NT2/D1 (cell line): Measurements from ENCODE around the gene CDH5.
"Not testable (repeated sequence)": the region's sequence is repeated elsewhere in the genome, so short reads cannot be mapped to it uniquely, and the experiment has no call there.

Experiments used
- DNase-seq: peaks from one replicate; pipeline ENCODE4 v3.0.0-alpha.2; 2011; ENCODE audit warnings: low read depth, low spot score
- H3K27me3 ChIP-seq: 2 replicates; pipeline ENCODE4 v1.6.0; 2011; ENCODE audit warnings: mild to moderate bottlenecking; ENCODE audit not compliant: insufficient read length, insufficient read depth
- H3K36me3 ChIP-seq: 2 replicates; pipeline ENCODE4 v1.6.1; 2011; ENCODE audit warnings: mild to moderate bottlenecking, low read length, mixed read lengths; ENCODE audit not compliant: insufficient read depth, insufficient read length
- H3K4me1 ChIP-seq: 2 replicates; pipeline ENCODE4 v1.5.1; 2011; ENCODE audit not compliant: insufficient read depth, insufficient read length
- H3K4me3 ChIP-seq: 2 replicates; pipeline ENCODE4 v1.5.1; 2011; ENCODE audit warnings: low read depth; ENCODE audit not compliant: insufficient read length
- H3K9ac ChIP-seq: 2 replicates; pipeline ENCODE4 v1.6.0; 2011; ENCODE audit warnings: low read depth; ENCODE audit not compliant: insufficient read length
- H3K9me3 ChIP-seq: 2 replicates; pipeline ENCODE4 v1.5.1; 2011; ENCODE audit warnings: mild to moderate bottlenecking, low read length; ENCODE audit not compliant: insufficient read depth
- SUZ12 ChIP-seq: IDR thresholded peaks from 2 replicates; pipeline ENCODE4 v1.6.1; 2011; ENCODE audit not compliant: insufficient read length, insufficient read depth; ENCODE audit errors: extremely low read depth
- YY1 ChIP-seq: IDR thresholded peaks from 2 replicates; pipeline ENCODE4 v1.6.1; 2011; ENCODE audit not compliant: insufficient read length, insufficient read depth
- ZNF274 ChIP-seq: IDR thresholded peaks from 2 replicates; pipeline ENCODE4 v1.6.1; 2011; ENCODE audit warnings: mild to moderate bottlenecking, low read depth, low read length

CDH5 gene

DNA sequence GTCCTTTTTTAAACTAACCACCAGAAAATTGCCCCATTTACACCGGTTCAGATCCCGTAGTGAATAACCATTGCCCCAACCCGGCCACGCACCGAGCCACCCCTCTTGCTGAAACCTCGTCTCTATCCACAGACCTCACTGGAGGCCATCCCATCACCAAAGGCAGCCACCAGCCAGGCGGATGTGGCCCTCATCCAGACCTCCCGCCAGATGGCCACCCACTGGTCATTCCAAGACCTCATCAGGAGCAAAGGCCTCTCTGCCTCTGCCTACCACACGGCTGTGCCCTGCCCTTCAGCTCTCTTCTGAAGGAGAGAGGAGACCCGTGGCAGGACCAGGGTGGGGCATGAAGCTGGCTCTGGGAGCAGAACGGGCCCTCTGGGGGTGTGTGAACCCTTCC is 38.2 kb upstream of the CDH5 start:
- Histone ChIP-seq H3K27me3 (no peaks in the 10 kb centered on the region), H3K9me3 (no peaks in the 10 kb centered on the region), H3K9ac (no peak overlapping the region), H3K4me1 (peaks cover 11% of the 10 kb centered on the region), H3K36me3 (no peaks in the 10 kb centered on the region), H3K4me3 (no peak overlapping the region)
- no peak for TF ChIP-seq ZNF274
- no peak for TF ChIP-seq YY1
- no peak for TF ChIP-seq SUZ12
- no peak for DNase-seq

DNA sequence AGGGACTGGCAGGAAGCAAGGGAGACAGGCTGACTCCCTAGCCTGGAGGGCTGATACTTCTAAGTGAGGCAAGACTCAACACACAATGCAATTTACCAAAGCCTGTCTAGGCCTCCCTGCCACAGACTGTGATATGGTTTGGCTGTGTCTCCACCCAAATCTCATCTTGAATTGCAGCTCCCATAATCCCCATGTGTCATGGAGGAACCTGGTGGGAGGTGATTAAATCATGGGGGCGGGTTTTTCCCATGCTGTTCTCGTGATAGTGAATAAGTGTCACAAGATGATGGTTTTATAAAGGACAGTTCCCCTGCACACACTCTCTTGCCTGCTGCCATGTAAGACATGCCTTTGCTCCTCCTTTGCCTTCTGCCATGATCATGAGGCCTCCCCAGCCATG is 35.0 kb upstream of the CDH5 start:
- H3K27me3 ChIP-seq, H3K4me1 ChIP-seq, DNase-seq, H3K9ac ChIP-seq, H3K36me3 ChIP-seq, H3K9me3 ChIP-seq, H3K4me3 ChIP-seq: not testable (repeated sequence)

DNA sequence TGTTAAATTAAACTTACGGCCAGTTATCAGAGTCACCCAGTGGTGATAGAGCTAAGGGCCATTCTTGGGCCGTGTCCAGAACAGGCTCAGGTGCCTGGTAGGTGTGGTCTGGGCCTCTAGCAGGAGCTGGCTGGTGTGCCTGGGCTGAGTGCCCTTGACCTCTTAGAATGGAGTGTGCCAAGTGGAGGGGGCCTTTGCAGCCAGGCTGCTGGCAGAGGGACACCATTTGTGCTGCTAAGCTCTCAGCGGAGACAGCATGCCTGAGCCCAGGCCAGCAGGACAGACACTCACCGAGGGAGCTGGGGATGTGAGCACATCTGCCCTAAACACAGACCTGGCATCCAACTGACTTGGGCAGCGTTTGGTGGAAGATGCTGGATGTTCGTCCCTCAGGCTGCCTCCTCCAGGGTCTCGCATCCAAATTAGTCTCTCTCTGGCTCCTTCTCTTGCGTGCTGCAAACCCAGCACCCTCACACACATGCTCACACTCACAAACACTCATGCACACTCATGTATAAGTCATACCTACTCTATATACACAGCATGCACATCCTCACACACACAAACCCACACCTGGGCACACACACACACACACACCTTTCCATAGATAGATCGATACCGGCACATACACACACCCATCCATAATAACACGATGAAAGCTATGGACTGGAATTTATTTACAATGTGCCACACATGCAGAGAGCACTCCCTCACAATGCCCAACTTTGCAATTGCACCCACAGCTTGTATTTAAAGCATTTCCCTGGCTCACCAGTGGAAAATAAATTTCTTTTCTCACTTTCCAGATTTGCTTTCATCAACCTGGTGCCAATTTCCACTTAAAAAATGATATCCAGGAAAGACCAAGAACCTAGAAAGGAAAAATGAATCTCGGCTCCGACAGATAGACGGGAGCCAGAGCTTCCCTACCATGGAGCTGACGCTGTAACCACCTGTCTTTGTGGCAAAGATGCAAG is 33.6 kb upstream of the CDH5 start:
- H3K4me3 ChIP-seq, result no peak overlapping the region
- H3K9me3 ChIP-seq, result peaks cover 9% of the 10 kb centered on the region; the same call in 1 of the 2 replicates
- no peaks in the 10 kb centered on the region for H3K27me3 ChIP-seq
- no peaks in the 10 kb centered on the region for H3K36me3 ChIP-seq
- TF ChIP-seq YY1 (no peak), ZNF274 (no peak), SUZ12 (no peak)
- H3K9ac ChIP-seq, result no peak overlapping the region
- no peaks in the 10 kb centered on the region for H3K4me1 ChIP-seq
- no peak for DNase-seq

DNA sequence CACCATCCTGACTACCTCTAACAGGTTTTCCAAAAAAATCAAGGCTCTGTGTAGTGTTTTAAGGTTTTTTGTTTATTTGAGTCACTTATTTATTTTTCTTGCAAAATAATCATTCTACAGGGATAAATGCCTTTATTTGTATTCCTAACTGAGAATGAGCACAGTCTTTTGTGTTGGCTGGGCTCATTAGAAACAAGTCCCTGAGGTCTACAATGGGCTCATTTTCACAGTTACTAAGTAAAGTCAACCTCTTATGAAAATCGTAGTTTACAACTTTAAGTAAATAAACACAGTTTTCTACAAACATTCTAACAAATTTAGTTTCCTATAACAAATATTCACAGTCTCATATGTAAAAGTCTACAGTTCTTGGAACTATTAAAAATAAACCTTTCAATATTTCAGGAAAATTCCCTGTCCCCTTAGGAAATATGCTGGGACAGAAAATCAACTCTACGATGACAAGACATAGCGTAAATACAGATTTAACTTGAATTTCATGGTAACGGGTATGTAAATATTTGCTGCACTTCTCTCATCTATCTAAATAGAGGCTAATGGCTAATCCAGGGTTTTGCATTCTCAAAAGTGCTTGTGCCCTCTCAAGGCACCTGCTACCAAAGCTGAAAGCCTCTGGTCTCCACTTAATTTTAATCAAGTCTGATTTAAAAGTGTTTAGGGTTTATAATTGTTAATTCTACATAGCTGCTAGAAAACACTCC is 31.5 kb upstream of the CDH5 start:
- Histone ChIP-seq H3K36me3 (no peaks in the 10 kb centered on the region), H3K27me3 (no peaks in the 10 kb centered on the region), H3K4me3 (no peak overlapping the region), H3K4me1 (no peaks in the 10 kb centered on the region), H3K9me3 (peaks cover 9% of the 10 kb centered on the region; the same call in 1 of the 2 replicates), H3K9ac (no peak overlapping the region)
- DNase-seq, result no peak
- TF ChIP-seq ZNF274, result no peak
- TF ChIP-seq YY1, result no peak
- TF ChIP-seq SUZ12, result no peak

DNA sequence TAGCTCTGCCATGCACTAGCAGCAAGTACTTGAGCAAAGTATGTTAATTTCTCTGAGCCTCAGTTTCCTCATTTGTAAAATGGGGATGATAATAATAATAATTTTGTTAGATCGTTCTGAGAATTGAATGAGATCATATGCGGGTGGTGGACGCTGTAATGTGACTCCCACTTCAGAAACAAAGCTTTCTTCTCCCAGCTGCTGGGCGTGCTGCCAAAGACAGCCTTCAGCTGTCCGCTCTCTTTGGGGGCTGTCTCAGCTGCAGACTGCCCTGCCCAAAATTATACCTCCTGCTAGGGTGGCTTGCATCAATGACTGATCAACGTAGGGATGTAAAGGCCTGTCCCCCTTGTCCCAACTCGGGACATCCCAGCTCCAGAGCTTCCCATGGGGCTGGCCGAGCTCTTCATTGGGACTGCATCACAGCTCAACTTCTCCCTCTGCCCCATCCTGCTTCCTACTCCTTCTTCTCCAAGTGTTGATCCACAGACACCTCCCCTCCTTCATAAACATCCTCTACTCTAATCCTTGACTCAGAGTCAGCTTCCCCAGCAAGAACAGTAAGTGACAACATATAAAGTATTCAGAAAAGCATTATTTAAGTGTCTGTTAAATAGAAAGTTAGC is 30.7 kb upstream of the CDH5 start:
- H3K36me3 ChIP-seq, result no peaks in the 10 kb centered on the region
- TF ChIP-seq SUZ12 (no peak), YY1 (no peak), ZNF274 (no peak)
- DNase-seq, result no peak
- no peaks in the 10 kb centered on the region for H3K27me3 ChIP-seq
- no peak overlapping the region for H3K4me3 ChIP-seq
- H3K9ac ChIP-seq, result no peak overlapping the region
- H3K4me1 ChIP-seq, result no peaks in the 10 kb centered on the region
- H3K9me3 ChIP-seq, result peaks cover 9% of the 10 kb centered on the region; the same call in 1 of the 2 replicates

DNA sequence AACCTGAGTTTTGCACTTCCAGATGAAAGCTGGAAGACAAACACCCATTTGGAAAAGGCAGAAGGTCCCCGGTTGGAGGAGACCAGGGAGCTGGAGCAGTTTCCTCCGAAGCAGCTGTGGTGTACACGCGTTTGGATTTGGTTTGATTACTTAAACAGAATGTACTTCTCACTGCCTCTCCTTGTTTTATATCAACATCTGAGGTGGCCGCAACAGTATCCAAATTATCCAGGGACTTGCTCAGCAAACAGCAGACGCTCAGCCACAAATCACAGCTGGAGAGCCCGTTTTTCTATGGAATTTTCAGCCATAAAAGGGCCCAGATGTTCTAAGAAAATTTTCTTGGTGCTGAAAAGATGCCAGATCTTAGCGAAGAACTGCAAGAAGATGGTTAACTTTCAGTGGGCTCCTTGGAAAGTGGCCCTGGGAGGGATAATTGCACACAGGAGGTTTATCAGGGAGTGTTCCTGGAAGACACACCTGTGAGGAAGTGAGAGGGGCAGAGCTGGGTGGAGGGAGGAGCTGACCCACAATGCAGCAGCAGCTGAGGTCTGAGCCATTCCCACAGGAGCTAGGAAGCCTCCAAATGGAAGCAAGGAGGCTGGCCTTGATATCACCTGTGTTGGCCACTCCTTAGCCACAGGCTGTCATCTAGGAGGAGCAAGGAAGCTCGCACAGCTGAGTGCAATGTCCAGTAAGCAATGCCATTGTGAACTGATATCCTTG is 28.9 kb upstream of the CDH5 start:
- no peak overlapping the region for H3K9ac ChIP-seq
- H3K9me3 ChIP-seq, result peaks cover 9% of the 10 kb centered on the region; the same call in 1 of the 2 replicates
- no peak for DNase-seq
- no peaks in the 10 kb centered on the region for H3K27me3 ChIP-seq
- TF ChIP-seq SUZ12 (no peak), ZNF274 (no peak), YY1 (no peak)
- H3K4me3 ChIP-seq, result no peak overlapping the region
- no peaks in the 10 kb centered on the region for H3K36me3 ChIP-seq
- peaks cover 3% of the 10 kb centered on the region for H3K4me1 ChIP-seq
